Forelimb muscle (tissue), 1 donor: ENCODE measurements around the gene ELMO1. TPM values are rescaled to one million over a fixed set of nuclear protein-coding genes. Genes with fewer than 3 reads are reported as not detected.

Experiments used
- DNase-seq: peaks from one replicate; pipeline ENCODE4 v3.0.0-alpha.2; 2013; ENCODE audit warnings: low read depth
- polyA plus RNA-seq: library from polyadenylated mRNA; unstranded; fragments of 120-200 nt; gene quantifications from one replicate; pipeline ENCODE4 v1.2.1, GENCODE V29; 2013; ENCODE audit not compliant: insufficient read length

The ELMO1 gene
- polyA plus RNA-seq, 1 donor = 24.5 TPM

DNA sequence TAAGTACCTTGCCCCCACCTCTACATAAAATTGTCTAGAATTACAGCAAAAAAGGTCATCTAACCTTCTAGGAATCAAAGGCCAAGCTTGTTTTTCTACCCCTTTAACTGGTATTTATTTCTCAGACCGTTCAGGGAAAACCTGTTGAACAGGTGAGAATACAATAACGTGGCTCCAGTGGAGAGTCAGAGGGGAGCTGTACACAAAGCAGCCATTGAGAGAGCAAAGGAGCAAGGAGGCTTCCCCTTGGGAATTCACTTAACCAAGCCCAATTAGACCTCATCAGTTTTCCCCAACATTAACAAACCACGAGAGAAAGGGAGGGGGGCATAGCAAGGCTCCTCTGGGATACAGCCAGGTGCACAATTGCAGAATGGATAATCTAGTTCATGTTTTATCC, 101.9 kb downstream of the ELMO1 start:
- DNase-seq = no peak

DNA sequence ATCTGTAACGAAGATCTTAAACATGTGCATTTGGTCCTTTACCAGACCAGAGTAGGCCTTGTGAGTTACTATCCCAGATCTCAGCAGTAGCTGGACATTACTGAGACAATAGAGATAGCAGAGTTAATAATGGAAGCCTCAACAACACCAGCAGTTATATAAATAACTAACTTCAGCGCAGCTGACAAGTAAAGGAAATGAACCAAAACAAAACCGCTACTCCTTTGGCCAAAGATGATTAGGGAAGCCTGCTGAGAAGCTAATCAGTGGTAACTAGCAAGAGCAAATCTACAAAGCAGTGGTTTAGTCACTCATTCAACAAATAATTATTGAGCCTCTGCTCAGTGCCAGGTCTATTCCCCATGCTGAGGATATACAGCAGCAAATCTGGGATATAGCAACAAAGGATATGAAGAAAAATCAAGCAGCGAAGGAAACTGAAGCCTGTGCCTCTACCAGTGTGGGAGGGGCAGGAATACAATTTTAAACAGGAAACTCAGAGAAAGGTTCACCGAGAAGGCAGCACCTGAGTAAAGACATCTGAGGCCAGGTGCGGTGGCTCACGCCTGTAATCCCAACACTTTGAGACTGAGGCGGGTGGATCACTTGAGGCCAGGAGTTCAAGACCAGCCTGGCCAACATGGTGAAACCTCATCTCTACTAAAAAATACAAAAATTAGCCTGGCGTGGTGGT, 103.6 kb downstream of the ELMO1 start:
- DNase-seq = no peak

DNA sequence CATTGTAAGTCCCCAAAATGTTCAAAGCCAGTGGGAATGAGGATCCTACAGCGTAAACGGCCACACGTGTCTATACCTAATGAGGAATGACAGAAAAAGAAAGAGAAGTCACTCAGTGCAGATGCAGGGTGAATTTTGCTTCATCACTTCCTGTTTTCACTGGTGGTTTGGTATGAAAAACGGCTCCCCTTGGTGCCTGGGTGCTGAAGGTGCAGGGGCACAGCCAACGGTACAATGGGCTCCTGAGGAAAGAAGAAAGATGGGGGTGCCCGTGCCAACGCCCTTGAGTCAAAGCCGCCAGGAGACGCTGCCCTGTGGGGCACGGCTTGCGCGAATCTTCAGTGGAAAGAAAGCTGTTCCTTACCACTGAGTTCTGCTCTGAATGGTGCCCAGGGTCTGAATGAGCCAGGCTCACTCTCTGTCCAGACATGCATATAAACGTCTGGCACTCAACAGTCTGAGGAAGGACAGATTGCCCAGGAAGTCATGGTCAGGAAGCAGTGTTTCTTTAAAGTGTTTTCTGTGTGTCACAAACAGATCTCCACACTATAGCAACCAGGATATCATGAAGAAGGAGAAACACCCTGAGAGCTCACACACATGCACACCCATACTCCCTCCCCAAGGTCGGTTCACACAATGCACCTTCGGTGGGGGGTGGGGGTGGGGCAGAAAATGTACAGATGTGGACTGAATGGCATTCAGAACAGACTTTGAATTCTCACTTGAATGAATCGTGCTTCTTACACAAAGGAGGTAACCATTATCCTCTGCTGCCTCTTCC, 105.8 kb downstream of the ELMO1 start:
- no peak for DNase-seq

DNA sequence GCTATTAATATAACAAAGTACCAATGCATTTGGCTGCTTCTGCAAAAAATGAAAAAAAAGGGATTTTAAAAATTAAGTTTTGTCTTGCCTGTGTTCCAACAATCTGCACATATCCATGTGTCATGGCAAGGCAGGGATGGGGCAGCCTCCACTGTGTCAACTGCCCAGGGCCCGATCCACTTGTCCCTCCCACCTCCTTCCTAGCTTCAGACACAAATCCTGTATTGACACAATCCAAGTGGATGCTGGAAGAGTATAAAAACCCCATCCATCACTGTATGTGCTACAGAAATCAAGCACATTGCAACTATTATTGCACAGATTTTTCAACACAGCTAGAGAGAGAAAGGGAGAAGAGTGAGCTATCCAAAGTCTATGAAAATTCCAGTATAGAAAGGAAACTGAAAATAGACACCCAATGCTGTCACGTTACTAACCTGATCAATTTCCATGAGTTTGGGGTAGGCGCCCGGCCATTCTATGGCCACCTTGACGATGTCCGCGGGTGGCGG, 106.4 kb downstream of the ELMO1 start:
- DNase-seq = no peak

DNA sequence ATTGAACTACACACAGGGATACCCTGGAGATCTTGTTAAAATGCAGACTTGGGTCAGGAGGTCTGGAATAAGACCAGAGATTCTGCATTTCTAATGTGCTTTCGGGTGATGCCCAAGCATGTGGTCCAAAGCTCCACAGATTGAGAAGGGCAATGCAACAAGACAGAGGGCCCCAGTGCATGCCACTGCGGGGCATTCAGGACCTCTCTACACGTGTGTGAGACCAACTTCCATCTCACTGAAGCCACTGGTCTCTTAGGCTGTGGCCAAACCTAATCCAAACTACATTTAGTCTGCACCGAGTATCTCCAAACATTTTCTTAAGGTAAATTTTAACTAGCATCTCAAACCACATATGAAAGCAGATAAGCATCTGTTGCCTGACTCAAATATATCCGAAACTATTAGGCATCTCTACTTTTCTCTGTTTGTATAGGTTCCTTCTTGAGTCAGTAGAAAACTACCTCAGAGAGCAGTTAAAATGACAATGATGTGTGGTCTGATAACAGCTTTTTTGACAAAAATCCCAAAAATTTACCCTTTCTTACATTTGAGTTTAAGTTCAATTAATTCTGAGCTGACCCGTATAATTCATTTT, 107.5 kb downstream of the ELMO1 start:
- DNase-seq = no peak

DNA sequence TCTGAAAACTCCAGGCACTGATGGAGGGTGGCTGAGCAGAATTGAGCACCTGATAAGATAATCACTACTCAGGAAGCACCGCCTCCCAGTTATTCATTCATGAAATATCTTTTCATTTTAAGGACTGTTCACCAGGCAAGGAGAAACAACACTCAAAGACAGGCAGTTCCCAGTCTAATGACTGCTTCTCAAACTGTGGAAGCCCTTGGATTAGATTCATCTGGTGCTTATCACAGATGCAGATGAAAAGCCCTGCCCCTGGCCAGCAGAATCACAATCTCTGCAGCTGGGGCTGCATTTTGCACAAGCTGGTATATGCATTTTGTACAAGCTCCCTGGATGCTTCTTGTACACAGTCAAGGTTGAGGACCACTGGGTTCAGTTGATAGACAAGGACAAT, 109.7 kb downstream of the ELMO1 start:
- DNase-seq = no peak

DNA sequence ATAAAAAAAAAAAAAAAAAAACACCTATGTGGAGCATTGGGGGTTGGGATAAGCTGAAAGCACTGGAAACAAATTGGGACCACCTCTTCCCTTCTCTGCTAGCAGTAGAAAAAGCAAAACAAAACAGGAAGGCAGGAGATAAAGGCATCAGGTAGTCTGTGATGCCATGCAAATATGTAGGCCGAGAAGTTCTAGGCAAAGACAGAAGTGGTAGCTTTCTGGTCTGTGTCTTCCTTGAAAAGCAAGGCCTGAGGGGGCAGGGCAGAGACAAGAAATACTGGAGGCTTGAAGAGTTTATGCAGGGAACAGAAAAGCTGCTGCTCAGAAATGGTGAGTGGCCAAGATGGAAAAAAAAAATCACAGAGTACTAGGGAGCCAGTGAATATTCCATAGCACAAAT, 111.1 kb downstream of the ELMO1 start:
- DNase-seq = no peak

DNA sequence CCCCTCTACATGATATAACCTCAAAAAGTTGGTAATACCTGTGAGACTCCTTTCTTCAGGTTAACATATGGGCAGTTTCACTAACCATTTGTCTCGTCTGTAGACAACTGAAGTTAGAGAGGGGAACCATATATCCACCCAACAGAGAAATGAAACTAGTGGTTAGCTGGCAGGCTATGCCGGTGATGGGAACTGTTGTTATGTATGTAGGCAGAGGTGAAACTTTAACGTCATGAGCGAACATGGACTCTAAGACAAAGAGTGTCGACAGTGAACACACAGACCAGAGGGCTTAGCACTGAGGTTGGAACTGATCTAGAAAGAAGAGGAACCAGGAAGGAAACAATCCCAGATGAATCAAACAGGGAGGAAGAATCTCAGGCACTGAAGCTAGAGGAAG, 112.4 kb downstream of the ELMO1 start:
- no peak for DNase-seq

DNA sequence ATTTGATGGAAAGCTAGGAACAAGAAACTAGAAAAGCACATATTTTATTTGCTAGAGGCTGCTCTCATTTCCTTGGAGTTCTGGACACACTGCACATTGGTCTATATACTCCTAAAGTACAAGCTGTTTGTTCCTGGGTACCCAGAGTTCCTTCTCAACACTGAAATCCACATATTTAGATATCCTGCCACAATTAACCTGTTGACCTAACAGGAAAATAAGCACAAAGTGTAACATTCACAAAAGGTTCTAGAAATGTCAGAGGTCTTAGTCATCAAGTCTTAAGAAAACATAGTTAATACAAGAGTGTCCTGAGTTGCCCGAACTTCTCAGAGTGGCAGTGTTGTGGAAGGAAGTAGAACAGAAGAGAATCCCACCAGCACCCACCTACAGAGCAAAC, 115.6 kb downstream of the ELMO1 start:
- no peak for DNase-seq

DNA sequence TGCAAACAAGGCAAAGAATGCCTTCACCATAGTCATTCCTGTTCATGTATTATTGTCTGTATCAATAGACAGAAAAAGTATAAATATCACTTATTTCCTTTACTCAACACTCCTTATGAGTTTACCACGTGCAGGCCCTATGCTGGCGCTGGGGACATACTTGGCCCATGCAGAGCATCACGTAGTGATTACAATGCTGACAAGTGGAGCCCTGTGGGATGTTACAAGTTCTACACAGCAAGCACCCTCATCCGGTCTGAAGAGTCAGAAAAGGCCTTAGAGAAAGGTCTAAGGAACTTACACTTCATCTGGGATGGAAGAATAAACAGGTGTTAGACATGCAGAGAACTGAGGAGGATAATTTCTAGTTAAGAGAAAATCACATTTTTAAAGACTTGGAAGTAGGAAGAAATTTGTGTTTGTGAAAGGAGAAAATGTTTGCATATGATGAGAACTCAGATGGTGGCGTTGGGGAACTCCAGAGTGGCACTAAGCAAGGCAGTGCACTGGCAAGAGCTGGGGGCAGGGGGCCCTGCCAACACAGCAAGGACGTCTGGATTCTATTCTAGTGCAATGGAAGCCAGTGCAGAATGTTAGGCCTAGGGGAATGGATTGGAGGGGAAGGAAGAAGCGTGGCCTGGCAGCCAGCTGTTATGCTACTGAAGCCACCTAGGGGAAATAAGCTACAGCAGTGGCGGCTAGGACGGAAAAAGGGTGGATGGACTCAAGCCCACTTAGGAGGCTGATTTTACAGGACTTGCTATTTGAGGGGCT, 116.2 kb downstream of the ELMO1 start:
- no peak for DNase-seq

DNA sequence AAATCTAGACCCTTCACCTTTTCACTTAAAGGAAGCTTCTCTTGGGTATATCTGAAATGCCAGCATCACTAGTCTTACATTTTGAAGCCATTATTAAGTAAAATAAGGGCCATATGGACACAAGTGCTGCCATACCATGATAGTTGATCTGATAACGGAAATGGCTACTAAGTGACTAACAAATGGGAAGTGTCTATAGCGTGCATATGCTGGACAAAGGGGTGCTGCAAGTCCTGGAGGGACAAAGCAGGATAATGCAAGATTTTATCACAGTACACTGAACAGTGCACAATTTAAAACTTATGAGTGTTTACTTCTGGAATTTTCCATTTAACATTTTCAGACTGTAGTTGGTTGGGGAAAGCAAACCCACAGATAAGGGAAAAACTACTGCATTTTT, 117.9 kb downstream of the ELMO1 start:
- no peak for DNase-seq

DNA sequence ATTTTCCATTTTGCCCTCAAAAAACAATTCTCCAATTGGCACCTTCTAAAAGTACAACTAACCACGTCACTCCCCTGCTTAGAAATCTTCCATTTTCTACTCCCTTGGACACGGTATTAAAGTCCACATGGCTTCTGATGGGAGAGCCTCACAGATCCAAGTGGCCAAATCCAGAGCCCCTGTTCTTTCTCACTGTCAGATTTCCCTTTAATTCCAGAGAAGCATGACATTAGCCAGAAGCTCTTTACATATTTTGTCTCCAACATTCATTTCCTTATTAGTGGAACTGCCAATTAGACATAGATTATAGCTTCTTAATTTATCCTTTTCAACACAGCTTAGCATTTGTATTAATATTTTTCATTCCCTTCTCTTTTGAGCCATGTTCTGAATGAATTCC, 118.7 kb downstream of the ELMO1 start:
- DNase-seq = no peak

DNA sequence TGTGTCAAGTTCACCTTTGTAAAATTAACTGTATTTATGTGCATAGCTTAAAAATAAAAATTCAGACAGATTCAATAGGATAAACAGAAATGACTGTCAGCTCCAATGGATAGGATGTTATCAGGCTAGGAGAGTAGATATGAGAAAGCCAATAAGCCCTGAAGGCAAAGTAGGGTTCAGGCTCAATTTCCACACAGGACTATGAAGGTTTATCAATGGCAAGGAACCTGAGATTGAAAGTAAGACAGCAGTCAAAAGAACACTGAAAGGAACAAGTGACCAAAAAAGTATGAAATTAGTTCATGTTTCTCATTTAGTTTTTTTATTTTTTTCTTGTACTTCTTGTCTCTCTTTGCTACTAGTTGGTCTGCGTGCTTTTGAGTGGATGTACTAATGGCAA, 121.4 kb downstream of the ELMO1 start:
- DNase-seq = no peak

DNA sequence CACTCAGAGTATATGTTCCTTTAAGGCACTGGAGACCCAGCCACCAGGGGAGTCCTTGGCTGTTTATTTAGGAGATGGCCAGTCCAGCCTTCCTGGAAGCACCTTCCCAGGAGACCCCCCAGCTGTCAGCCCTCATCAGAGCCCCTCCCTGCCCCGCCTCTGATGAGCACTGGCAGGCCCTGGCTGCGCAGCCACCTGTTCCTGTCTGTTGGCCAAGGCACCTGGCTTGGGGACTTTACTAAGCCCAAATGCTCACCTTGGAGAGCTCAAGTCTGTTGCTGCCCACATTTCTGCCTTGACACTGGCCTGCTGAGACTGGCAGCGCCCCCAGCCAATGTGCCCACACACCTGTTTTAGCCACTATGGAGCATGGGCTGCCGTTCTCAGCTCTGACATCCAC, 124.7 kb downstream of the ELMO1 start:
- no peak for DNase-seq

DNA sequence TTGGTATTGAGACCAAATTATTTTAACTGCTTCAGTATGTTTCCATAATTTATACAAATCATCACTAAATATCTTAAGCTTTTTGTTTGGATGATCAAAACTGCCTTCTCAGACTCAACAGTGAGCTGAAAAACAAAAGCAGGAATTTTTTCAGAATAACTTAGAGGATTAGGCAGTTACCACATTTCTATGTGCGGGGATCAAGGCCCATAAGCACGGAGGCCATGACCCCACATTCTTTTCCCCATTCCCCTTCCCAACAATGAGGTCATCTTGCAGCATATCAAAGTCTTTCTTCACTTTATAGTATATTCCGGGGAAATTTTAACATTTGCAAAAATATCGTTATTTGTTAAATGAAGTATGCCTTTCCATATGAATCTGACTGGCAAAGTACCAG, 125.8 kb downstream of the ELMO1 start:
- no peak for DNase-seq

DNA sequence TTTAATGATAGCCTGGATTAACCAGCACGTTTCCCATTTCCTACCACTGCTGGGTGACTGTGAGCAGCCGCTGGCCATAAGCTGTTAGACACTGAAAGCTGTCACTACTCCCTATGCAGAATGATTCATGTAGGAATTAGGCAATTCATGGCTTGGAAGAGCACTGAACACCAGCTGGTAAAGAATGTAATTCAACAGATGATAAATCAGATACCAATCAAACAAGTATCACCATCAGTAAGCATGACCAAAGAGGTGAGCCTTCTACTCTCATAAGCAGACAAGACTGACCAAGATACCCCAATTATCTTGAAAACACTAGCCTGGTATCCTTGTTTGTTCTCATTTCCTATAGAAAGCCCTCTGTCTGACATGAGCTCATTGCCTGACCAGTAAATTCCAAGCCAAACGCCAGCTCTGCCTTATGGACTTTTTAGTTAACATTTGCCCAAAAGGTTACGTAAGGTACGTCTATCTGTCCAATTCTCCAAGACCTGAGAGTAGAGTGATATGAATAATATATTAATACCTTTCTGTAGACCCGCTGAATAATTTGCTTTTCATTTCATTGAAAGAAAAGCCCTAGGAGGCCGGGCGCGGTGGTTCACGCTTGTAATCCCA, 127.7 kb downstream of the ELMO1 start:
- no peak for DNase-seq

DNA sequence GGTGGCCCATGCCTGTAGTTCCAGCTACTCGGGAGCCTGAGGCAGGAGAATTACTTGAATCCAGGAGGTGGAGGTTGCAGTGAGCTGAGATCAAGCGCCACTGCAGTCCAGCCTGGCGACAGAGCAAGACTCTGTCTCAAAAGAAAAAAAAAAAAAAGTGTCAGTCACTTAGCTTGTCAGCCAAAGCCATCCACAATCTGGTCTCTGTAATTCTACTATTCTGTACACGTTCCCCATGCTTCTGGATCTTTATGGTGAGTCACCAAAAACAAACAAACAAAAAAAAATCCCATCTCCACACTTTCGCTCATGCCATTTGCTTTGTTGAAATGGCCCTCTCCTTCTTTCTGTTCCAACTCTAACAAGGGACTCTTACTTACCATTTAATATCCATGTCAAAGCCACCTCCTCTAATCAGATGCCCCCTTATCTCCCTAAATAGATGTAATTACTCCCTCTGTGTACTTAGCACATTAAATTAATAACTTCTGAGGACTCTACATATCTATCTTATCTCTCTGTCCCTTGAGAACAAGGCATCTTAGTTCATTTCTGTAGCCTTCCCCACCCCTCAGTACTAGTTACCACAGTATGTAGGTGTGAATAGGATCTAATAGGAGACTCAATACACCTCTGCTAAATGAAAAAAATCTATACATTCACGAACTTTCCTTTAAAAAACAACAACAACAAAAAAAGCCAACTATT, 128.4 kb downstream of the ELMO1 start:
- no peak for DNase-seq

DNA sequence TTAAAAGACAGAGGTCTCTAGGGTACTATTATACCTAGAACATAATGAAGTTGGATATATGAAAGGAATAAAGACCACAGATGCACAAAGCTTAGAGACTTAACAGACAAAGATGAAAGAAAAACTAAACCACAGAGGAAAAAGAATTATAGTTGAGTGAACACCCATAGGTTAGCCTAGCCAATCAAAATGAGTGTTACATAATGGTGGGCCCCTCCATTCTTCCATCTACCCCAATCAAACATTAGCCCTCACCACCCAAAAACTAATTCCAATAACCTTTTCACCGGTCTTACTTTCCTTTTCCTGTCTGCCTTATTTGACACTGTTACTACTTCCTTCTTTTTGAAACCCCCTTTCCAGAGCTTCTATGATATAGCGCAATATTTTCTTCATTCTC, 130.1 kb downstream of the ELMO1 start:
- DNase-seq = no peak

DNA sequence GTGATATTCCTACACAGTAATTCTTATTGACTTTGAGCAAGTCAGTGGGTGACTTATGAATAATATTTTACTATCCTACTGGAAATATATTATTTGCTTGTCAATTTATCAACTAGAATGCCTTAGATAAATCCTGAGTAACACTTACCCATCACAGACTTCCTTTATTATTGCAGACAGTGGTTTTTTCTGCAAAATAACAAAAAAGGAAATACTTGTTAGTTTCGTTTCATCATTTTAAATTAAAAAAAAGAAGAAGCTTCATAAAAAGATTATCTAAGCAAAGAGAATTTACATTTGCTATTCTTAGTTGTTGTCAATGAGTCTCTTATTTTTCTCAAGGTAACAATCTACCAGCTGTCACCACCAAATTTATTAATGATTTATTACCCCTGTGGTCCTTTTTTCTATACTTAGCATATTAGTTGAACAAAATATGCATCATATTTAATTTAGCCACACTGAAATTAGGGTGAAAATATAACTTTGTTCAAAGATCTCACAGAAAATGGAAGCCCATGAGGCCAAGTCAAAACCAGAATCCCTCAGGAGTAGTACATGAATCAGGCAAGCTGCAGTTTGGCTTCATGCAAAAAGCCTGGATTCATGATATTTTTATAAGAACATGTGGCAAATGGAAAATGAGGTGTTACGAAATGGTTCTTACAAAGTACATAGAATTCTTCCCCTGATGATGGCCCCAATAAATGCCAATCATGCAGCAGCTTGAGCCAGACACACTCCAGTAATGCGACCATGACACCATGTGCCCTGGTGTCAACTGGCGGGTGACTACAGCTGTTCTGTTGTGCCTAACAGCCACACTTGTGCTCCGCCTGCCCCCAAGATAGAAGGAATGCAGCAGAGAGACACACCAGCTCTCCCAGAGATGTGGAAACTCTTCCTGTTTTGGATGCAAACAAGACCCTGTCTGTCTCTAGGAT, 132.6 kb downstream of the ELMO1 start:
- no peak for DNase-seq

DNA sequence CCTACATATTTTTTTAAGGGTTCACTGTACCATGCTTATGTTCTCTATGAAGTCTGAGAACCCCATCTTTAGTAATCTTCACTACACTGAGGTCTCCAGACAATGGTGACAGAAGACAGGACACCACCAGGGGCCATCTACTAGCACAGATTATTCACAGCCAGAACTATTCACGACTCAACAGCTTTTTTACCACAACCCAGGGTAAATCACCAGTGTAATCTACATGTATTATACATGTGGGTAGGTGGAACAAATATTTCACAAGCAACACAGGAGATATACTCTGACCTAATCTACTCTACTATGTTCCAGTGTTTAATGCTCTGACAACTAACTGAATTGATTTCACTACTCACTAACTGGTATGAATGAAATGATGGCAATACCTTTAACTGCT, 136.1 kb downstream of the ELMO1 start:
- no peak for DNase-seq
